ENCODE data around the gene KBTBD4.

DNA sequence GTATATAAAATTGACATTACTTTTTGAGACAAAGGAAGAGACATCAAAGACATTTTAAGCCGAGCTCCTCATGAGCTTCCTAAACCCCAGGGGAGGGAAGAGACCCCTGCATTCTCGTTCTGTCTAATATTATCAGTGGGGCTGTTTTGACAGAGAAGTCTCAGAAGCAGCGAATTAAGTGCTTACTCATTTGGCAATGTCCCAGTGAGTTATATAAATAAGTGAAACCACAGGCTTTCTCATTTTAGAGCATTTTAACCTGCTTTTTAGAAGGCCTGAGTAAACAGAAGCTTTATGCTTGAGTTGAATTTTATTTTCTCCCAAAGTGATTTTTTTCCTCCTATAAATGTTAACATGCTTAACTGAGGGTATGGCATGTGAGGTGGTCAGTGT, 38.6 kb upstream of the KBTBD4 start:
- TF ChIP-seq KAT7 (CRISPR knock-in tag; IDR thresholded peaks at IDR 0.05; ENCODE audit: borderline replicate concordance) (no peak), ESRRA (CRISPR knock-in tag; IDR thresholded peaks at IDR 0.05; ENCODE audit: borderline replicate concordance) (no peak), NR2C2 (CRISPR knock-in tag; IDR thresholded peaks at IDR 0.05) (no peak), ZNF121 (CRISPR knock-in tag; IDR thresholded peaks at IDR 0.05) (no peak), ZNF138 (CRISPR knock-in tag; conservative IDR thresholded peaks at IDR 0.05) (no peak), FOXJ3 (CRISPR knock-in tag; IDR thresholded peaks at IDR 0.05; ENCODE audit: borderline replicate concordance) (no peak)
- TF ChIP-seq, protein P1, sequence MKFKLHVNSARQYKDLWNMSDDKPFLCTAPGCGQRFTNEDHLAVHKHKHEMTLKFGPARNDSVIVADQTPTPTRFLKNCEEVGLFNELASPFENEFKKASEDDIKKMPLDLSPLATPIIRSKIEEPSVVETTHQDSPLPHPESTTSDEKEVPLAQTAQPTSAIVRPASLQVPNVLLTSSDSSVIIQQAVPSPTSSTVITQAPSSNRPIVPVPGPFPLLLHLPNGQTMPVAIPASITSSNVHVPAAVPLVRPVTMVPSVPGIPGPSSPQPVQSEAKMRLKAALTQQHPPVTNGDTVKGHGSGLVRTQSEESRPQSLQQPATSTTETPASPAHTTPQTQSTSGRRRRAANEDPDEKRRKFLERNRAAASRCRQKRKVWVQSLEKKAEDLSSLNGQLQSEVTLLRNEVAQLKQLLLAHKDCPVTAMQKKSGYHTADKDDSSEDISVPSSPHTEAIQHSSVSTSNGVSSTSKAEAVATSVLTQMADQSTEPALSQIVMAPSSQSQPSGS (CRISPR knock-in tag; IDR thresholded peaks at IDR 0.05; ENCODE audit: borderline replicate concordance, low read depth) = no peak
- TF ChIP-seq, protein P2, sequence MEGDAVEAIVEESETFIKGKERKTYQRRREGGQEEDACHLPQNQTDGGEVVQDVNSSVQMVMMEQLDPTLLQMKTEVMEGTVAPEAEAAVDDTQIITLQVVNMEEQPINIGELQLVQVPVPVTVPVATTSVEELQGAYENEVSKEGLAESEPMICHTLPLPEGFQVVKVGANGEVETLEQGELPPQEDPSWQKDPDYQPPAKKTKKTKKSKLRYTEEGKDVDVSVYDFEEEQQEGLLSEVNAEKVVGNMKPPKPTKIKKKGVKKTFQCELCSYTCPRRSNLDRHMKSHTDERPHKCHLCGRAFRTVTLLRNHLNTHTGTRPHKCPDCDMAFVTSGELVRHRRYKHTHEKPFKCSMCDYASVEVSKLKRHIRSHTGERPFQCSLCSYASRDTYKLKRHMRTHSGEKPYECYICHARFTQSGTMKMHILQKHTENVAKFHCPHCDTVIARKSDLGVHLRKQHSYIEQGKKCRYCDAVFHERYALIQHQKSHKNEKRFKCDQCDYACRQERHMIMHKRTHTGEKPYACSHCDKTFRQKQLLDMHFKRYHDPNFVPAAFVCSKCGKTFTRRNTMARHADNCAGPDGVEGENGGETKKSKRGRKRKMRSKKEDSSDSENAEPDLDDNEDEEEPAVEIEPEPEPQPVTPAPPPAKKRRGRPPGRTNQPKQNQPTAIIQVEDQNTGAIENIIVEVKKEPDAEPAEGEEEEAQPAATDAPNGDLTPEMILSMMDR (IDR thresholded peaks at IDR 0.05) = no peak
- TF ChIP-seq, protein P3, sequence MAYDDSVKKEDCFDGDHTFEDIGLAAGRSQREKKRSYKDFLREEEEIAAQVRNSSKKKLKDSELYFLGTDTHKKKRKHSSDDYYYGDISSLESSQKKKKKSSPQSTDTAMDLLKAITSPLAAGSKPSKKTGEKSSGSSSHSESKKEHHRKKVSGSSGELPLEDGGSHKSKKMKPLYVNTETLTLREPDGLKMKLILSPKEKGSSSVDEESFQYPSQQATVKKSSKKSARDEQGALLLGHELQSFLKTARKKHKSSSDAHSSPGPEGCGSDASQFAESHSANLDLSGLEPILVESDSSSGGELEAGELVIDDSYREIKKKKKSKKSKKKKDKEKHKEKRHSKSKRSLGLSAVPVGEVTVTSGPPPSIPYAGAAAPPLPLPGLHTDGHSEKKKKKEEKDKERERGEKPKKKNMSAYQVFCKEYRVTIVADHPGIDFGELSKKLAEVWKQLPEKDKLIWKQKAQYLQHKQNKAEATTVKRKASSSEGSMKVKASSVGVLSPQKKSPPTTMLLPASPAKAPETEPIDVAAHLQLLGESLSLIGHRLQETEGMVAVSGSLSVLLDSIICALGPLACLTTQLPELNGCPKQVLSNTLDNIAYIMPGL (CRISPR knock-in tag; IDR thresholded peaks at IDR 0.05) = no peak
- TF ChIP-seq, protein P4, sequence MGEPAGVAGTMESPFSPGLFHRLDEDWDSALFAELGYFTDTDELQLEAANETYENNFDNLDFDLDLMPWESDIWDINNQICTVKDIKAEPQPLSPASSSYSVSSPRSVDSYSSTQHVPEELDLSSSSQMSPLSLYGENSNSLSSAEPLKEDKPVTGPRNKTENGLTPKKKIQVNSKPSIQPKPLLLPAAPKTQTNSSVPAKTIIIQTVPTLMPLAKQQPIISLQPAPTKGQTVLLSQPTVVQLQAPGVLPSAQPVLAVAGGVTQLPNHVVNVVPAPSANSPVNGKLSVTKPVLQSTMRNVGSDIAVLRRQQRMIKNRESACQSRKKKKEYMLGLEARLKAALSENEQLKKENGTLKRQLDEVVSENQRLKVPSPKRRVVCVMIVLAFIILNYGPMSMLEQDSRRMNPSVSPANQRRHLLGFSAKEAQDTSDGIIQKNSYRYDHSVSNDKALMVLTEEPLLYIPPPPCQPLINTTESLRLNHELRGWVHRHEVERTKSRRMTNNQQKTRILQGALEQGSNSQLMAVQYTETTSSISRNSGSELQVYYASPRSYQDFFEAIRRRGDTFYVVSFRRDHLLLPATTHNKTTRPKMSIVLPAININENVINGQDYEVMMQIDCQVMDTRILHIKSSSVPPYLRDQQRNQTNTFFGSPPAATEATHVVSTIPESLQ (CRISPR knock-in tag; IDR thresholded peaks at IDR 0.05) = no peak
- TF ChIP-seq, protein P5, sequence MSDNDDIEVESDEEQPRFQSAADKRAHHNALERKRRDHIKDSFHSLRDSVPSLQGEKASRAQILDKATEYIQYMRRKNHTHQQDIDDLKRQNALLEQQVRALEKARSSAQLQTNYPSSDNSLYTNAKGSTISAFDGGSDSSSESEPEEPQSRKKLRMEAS (CRISPR knock-in tag; IDR thresholded peaks at IDR 0.05) = no peak

Data from WTC11 (cell line).